GM08714 (cell line): ENCODE measurements around the gene TNS1.

Source experiments
- H3K4me3 ChIP-seq: fragments of 200-500 bp; sonication (Bioruptor generic); 2 replicates; pipeline ENCODE4 v1.5.1; 2014; ENCODE audit warnings: mild to moderate bottlenecking, low read length, inconsistent platforms
- ZNF274 ChIP-seq: IDR thresholded peaks from 2 replicates; pipeline ENCODE4 v1.6.1; 2012; ENCODE audit warnings: mild to moderate bottlenecking, low read depth, low read length

TNS1 gene

DNA sequence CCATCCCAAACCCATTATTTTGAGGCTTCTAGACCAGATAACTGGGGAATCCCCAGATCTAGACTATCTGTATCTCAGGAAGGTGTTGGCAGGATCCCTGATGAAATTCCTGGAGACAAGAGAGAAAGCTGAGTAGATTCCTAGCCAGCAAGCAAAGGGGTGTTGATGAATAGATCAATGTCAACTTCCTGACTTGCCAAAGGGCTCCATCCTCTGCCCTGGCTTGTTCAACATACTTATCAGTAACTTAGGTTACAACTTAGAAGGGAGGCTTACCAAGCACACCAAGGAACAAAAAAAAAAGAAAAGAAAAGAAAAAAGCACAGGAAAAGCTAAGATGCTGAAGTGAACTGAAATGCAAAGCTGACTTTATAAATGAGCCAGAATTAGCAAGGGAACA lies 53.3 kb downstream of the TNS1 start:
- no peak for TF ChIP-seq ZNF274
- no peak overlapping the region for H3K4me3 ChIP-seq

DNA sequence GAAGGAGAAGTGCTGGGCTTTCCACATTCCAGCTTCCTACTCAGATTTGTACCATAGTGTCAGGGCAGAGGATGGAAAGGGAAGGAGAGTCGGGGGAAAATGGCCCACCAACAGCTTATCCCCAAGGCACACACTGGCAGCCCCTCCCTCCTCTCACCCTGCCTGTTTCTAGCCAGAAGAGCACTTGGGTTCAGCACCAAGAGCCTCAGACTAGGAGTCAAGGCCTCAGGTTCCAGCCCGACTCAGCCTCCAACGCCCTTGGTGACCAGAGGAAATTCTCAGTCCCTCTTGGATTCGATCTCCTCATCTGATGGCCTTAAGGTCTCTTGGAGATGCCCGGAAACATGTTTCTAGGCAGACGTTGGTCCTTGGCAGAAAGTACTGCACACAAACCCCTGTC lies 53.9 kb downstream of the TNS1 start:
- TF ChIP-seq ZNF274, result no peak
- H3K4me3 ChIP-seq, result no peak overlapping the region

DNA sequence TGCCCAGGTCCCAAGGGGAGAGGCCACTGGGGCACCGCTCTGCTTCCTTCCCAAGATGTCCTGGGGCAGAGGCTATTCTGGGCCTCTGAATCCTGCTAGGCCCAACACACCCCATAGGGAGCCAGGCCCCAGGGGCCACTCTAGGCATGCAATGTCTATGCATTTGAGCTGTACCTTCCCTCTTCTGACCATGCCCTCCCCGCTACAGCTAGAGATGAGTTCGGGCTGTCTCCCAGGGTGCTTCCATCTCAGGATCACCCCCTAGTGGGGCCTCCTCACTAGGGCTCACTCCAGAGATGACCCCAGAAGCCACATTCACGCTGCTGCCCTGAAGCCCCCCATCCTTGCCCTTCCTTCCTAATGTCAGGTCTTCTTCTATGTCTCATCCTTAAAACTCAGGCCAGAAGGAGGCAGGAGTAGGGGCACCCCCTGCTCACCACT lies 54.4 kb downstream of the TNS1 start:
- no peak overlapping the region for H3K4me3 ChIP-seq
- no peak for TF ChIP-seq ZNF274

DNA sequence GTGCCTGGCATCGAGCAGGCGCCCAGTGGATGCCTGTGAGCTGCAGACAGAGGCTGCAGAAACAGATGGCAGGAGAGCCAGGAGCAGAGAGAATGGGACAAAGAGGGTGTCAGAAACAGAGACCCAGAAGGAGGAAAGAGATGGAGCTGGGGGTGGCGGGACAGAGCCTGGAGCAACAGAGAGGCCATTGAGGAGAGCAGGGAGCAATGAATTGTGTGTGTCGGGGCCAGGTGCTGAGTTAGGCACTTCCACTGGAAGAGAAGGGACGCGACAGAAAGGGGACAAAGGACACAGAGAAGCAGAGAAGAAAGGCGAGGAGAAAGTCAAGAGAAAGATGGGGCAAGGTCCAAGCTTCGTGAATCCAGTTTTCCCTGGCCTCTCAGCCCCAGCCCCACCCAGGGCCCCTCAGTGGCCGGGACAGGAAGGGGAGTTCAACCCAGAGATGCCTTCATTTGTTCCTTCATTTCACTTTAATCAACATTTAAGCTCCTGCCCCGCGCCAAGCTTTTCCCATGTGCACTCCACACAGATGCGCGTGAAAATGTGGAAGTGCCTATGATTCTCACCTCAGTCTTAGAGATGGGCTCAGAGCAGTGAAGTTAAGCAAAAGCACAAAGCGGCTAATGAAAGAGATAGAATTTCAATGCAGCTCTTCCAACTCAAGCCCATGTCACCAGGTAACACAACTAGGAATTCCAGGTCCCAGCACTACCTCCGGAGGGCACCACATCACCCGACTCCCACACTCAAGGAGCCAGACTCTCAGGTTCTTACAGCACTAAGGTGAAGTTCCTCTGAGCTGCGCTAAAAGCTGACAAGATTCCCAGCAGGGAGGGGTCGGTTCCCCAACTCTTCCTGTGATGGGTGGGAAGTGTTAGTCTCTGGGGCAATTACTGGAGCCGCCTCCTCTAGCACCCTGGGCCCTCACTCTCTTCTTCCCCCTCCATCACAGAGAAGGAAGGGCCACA lies 55.1 kb downstream of the TNS1 start:
- TF ChIP-seq ZNF274, result no peak
- no peak overlapping the region for H3K4me3 ChIP-seq

DNA sequence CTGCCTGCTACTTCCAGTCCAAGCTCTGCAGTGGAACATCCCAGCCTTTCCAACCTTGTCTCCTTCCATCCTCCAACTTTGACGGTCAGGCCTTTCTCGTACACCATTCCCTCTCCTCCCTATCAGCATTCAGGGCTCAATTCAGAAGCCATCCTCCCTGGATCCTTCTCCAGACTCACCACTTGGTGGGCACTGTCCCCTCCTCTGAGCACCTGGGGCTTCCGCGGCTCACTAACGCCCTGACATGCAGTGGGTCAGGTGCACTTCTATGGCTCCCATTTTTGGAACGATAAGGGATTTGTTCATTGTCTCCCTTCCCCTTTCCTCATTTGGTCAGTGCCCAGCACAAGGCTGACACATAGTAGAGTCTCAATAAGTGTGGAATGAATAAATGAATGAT lies 56.7 kb downstream of the TNS1 start:
- TF ChIP-seq ZNF274, result no peak

DNA sequence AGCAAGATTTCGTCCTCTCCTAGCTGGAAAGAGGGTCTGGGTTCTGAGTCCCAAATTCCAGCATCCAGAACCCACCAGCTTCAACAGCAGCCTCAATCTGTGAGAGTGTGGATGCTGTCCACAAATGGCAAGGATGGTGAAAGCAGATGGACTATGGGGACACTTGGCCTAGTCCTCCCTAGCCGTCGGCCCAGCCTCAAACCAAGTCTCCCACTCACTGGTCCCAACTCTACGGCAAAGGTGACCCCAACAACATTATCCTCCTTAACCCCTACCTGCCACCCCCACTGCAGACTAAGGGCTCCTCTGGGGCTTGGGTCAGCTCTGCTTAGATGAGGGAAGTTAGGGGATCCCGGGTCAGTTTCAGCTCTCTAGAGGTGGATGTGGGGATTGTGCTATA lies 57.3 kb downstream of the TNS1 start:
- no peak for TF ChIP-seq ZNF274
- no peak overlapping the region for H3K4me3 ChIP-seq

More for the DNA sequence above, 56.7 kb downstream of the TNS1 start:
- H3K4me3 ChIP-seq, result no peak overlapping the region

DNA sequence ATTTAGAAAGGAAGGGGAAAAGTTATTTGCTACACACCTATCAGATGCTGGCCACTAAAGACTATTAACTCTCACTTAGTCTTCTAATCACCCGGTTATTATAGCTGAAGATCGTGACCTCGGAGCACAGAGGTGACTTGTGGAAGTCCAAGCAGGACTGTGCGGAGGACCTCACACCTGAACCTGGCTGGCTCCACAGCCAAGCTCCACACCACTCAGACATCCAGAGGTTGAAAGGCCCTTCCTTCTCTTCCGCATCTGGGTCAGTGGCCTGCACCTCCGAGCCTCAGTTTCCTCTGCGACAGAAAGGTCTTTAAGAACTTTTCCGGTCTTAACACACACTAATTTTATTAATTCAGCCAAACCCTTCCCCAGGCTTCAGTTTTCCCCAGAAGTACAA lies 57.9 kb downstream of the TNS1 start:
- no peak for TF ChIP-seq ZNF274
- no peak overlapping the region for H3K4me3 ChIP-seq

DNA sequence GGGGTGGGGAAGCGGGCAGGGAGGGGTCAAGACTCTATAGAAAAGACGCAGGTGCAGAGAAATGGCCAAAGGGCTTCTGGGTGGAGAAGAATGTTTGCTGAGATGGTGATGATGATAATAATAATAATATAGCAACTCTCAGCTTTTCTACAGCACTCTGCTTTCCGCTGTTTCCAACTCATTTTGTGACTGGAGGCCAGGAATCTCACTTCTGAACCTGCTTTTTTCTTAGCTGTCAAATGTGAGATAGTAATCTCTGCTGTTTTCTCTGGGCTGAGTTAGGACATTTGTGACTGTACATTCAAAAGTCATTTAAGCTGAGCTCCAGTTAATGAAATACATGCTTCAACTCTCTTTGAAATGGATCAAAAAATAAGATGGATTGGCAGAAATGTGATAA lies 58.4 kb downstream of the TNS1 start:
- no peak overlapping the region for H3K4me3 ChIP-seq
- no peak for TF ChIP-seq ZNF274

DNA sequence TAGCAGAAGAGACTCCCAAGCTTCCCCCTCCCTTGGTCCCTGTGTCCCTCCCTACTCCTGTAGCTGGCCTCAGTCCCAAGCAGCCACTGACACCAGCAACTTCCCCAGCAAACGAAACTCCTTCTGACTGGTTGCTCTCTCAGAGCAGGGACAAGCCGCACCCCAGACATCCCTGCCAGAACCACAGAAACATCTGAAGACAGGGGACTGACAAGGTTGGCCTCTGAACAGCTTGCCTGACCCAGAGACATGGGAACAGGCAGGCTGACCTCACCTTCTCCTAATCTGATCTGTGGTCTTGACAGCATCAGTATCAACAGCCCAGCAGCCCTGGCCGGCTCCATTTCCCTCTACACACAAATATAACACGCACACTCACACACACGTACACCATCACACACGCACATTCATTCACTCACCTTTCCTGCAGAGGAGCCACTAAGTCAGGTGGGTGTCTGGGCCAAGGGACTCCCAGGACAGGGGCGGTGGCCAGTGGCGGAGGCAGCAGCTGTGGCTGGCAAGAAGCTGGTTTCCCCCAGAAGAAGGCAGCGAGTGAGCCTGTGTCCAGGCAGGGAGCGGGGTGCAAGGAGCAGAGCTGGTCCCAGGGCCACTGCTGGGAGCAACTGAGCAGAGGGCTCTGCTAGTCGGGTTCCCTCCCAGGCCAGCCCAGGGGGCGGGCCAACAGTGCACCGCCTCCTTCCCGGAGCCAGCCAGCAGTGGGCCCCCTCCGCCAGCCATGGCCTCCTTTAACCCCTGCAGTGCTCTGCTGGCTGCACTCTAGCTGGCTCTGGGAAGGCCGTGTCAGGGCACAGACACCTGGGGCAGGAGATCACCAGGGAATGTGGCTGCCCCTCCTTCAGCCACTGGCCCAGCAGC lies 59.1 kb downstream of the TNS1 start:
- no peak for TF ChIP-seq ZNF274
- H3K4me3 ChIP-seq, result no peak overlapping the region

DNA sequence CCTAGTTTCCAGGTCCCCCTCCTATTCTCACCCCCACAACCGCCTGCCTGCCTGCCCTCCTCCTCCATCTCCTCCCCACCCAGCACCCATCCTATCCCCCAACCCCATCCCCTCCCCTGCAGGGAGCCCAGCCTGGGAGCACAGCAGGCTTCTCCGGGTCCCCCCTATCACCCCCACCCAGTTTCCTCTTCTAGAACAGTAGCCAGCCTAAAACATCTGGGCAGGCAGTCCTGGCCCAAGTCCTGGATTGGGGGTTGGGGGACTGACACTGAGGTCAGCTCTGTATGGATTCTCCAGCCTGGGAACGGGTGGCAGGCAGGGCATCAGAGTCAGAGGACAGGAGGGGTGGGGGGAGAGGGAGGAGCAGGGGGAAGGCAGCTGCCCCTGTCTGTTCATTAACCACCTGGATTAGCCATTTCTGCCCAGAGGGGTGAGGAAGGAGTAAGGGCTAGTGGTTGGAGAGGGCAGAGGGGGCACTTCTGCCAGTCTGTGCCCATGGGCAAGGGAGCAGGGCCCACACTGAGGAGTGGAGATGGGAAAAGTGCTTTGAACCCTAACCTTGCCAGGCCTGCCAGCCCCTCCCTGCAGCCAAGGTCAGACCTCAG lies 60.0 kb downstream of the TNS1 start:
- H3K4me3 ChIP-seq, result no peak overlapping the region
- no peak for TF ChIP-seq ZNF274

DNA sequence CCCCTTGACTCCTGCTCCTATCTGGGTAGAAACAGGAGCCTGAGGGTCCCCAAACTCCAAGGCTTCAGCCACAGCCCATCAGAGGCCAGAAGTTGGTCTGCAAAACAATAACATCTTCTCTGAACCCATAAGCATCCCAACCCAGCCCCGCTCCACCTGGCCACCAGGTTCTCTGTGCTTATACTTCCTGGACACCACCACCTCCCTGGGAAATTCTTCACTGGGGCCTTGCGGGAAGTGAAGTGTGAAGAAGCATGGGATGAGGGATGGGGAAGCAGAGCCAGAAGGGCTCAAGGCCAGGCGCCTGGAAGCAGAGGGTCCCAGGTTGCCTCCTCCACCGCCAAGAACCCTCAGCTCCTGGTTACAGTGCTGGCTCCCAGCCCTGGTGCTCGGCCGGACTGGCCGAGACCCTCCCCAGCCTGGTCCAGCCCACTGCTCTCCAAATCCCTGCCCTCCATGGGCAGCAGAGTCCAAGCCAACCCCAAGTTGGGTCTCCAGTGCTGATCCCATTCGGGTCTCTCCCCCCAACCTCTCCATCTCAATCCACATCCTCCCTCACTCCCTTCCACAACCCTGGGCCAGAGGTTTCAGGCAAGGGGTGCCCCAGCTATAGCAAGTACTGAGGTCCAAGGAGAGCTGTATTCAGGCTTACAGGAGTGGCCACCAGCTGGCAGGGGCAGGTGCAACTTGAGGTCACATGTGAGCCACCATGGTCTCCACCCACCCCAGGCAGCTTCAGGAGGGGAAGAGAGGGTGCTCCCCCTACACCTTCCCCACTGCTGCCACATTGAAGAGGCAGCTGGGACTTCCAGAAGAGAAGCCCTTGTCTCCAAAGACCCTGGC lies 60.7 kb downstream of the TNS1 start:
- no peak for TF ChIP-seq ZNF274
- H3K4me3 ChIP-seq, result no peak overlapping the region

DNA sequence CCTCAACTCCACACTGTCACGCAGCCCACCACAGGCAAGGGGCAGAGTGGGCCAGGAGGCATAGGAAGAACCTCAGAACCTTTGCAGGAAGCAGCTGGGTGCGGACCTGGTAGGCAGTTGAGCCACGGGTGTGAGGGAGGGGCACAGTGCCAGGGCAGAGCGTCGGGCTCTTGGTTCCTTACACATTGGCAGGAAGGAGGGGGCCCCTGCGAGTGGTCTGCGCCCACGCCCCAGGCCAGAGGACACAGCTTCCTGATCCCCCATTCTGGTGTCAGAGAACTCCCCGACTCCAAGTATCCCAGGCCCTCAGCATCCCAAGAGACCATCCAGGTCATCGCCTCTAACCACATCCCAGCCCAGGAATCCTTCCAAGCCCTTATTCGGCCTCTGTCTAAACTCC lies 61.5 kb downstream of the TNS1 start:
- no peak for TF ChIP-seq ZNF274
- no peak overlapping the region for H3K4me3 ChIP-seq
